Measurements from ENCODE around the gene RTP5.
"Not testable (repeated sequence)": the region's sequence is repeated elsewhere in the genome, so short reads cannot be mapped to it uniquely, and the experiment has no call there.

The RTP5 gene

DNA sequence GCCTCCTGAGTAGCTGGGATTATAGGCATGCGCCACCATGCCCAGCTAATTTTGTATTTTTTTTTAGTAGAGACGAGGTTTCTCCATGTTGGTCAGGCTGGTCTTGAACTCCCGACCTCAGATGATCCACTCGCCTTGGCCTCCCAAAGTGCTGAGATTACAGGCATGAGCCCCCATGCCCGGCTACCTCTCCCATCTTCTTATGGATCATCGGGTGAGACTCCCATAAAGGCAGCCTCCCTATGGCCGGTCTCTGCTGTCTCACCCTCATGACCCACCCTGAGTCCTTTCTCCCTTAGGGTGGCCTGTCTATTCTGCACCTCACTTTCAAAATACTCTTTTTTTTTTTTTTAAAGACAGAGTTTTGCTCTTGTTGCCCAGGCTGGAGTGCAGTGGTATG lies 38.3 kb downstream of the RTP5 start:
- DNase-seq (ENCODE audit: low read depth, low spot score); H3K4me3 ChIP-seq (ENCODE audit: low read length): not testable (repeated sequence)

DNA sequence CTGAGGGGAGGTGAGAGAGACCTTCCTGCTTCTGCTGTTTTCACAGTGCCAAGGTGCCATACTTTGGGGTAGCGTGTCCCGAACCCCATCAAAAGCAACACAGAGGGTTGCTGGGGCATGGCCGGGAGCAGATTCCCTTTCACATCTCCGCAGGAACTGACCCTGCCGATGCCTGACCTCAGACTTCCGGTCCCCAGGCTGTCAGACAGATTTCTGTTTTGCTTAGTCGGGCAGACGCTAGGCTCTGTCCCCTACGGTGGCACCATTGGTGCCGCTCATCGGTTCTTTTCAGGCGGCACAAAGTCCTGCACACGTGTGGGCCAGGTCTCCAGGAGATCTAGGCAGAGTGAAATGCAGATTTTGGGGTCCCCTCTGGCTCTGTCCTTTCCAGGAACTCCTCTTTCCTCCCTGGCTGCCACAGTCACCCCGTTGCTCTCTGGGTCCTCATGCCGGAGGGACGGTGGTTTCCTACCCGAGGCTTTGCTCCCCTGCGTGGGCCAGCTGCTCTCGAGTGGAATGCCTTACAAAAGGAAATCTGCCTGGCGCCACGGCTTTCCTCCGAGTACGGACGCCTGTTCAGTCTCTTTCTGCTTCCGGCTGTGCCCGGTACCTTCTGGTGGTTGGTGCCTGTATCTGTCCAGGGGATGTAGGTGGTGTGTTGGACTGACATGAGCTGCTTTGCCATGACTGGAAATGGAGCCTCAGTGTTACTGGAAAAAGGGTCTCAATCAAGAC lies 39.3 kb downstream of the RTP5 start:
- no peak for DNase-seq (ENCODE audit: low read depth, low spot score)

DNA sequence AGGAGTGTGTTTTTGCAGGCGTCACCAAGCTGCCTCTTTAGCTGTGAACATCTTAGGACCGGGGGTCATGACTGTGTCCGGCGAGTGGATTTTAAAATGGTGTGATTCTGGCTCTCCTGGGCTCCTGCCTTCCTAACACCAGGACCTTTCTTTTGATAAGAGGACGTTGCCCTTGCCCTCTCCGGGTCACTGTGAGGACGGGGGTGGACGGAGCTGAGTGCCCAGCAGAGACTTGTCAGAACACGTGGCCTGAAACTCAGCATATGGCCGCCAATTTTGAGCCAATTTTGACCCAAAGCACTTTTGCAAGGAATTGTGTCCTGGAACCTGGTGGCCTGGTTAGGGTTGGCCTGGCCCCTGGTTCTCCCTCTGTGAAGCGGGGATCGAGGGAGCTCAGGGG lies 40.2 kb downstream of the RTP5 start:
- DNase-seq (ENCODE audit: low read depth, low spot score), result no peak
- no peak overlapping the region for H3K4me3 ChIP-seq (ENCODE audit: low read length)

More for the DNA sequence above, 39.3 kb downstream of the RTP5 start:
- H3K4me3 ChIP-seq (ENCODE audit: low read length), result no peak overlapping the region

DNA sequence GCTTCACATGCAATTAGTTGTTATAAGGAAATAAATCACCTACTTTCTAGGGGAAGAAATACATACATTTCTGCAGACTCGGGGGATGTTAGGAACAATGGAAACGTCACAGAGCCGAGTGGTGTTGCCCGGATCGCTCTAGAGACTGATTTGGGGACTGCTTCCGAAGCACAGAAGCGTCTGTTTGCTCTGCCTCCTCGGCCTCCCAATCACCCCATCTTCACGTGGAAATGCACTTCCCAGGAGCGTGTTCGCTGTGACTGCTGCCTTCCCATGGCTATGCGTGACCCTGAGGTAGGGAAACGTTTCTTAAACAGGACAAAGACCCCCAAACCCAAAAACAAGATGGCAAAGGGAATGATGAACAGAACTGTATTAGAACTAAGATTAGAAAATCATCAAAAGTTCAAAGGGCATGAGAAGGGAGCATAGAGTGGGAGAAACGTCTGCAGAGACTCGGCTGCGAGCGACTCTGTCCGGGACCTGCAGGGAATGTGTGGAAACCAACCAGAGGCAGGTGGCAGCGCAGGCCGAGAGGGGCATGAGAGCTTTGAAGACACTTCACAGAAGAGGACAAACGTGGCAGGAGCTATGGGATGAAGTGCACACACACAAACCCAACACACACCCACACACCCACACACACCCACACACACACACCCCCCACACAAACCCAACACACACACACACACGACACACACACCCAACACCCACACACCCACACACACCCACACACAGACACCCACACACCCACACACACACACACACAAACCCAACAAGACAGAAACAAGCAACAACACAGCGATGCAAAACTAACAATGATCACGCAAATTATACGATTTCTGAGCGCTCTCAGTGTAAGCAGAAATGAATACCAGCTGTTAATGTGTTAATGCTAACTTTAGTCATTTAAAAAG lies 41.3 kb downstream of the RTP5 start:
- DNase-seq (ENCODE audit: low read depth, low spot score), result no peak
- H3K4me3 ChIP-seq (ENCODE audit: low read length), result no peak overlapping the region

DNA sequence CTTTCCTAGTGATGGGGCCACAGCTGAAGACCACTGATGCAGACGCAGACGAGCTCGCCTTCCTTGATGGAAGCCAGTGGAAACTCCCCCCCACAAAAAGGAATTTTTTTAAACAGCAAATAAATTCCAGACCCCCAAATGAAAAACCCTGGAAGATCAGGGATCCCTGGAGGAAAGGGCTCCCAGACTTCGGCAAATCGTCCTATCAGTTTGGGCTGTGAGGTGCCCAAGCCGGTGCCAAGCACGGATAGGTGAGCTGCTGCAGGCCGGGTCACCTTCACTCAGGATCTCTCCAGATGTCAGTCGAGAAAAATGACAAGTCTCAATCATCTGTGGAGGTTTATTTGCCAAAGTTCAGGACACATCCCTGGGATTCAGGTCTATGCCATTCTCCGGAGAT lies 42.0 kb downstream of the RTP5 start:
- no peak overlapping the region for H3K4me3 ChIP-seq (ENCODE audit: low read length)
- DNase-seq (ENCODE audit: low read depth, low spot score), result no peak

DNA sequence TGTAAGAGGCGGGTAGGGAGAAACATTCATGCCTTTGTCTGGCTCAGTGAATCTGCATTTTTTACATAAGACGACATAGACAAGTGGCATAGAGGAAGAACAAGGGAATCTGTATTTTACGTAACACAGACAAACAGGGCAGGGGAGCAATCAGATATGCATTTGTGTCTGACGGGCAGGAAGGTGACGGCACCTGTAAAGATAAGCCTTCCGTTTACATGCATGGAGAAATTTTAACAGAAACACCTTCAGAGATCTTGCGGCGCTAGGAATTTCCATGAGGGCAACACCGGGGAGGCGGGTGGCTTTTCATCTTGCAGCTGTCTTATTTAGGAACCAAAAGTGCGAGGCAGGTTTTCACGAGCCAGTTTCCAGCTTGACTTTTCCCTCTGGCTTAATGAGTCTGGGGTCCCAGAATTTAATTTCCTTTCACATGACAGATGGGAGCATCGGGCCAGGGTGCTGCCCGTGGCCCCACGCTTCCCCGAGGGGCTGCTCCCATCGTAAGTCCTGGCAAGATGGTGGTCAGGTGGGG lies 42.6 kb downstream of the RTP5 start:
- DNase-seq (ENCODE audit: low read depth, low spot score), result no peak
- H3K4me3 ChIP-seq (ENCODE audit: low read length), result no peak overlapping the region

DNA sequence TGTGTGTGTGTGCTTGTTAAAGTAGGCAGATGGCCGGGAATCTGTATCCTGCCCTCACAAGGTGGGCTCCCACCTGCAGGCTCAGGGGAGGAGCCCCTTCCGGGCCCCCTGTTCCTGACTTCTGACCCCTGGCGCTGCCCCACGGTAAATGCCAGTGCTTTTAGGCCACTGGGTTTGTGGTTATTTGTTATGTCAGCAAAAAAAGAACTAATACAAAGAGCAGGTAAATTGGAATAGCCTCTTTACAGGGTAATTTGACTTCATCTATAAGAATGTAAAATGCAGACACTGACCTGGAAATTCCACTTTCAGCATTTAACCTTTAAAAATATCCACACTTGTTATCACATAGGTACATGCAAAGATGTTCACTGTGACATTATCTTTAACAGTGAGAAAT lies 44.2 kb downstream of the RTP5 start:
- DNase-seq (ENCODE audit: low read depth, low spot score), result no peak
- H3K4me3 ChIP-seq (ENCODE audit: low read length), result no peak overlapping the region

DNA sequence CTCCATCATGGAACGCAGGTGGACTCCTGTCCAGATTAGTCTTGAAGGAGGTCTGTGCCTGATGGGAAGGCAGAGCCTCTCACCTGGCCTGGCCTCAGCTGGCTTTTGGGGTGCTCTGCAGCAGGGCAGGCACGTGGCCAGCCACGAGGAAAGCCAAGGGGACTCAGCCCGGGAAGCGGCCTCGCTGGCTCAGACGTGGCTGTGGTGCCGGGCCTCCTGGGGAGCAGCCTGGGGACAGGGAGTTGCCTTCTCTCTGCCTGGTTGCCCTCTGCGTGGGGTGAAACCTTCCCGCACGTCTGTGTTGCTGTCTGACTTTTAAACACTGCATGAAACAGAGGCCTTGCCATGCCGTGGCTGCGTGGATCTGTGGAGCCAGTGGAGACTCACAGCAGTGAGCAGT lies 45.0 kb downstream of the RTP5 start:
- DNase-seq (ENCODE audit: low read depth, low spot score), result no peak
- H3K4me3 ChIP-seq (ENCODE audit: low read length), result no peak overlapping the region

DNA sequence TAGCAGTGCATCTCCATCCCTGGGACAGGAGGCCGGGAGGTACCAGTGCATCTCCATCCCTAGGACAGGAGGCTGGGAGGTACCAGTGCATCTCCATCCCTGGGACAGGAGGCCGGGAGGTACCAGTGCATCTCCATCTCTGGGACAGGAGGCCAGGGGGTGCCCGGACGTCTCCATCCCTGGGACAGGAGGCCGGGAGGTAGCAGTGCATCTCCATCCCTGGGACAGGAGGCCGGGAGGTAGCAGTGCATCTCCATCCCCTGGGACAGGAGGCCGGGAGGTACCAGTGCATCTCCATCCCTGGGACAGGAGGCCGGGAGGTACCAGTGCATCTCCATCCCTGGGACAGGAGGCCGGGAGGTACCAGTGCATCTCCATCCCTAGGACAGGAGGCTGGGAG lies 52.1 kb downstream of the RTP5 start:
- H3K4me3 ChIP-seq (ENCODE audit: low read length); DNase-seq (ENCODE audit: low read depth, low spot score): not testable (repeated sequence)

DNA sequence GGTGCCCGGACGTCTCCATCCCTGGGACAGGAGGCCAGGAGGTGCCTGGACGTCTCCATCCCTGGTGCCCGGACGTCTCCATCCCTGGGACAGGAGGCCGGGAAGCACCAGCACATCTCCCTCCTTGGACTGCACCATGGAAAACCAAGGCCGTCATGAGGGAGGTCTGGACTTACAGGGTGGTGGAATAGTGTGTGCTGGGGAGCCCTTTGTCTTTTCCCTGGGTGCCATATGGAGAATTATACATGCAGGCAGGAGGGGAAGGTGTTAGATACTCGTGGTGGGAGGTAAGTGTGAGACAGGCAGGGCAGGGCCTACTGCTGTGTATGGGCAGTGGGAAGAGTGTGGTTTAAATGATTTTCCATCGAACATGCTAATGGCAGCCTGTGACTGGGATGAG lies 52.9 kb downstream of the RTP5 start:
- DNase-seq (ENCODE audit: low read depth, low spot score), result no peak

DNA sequence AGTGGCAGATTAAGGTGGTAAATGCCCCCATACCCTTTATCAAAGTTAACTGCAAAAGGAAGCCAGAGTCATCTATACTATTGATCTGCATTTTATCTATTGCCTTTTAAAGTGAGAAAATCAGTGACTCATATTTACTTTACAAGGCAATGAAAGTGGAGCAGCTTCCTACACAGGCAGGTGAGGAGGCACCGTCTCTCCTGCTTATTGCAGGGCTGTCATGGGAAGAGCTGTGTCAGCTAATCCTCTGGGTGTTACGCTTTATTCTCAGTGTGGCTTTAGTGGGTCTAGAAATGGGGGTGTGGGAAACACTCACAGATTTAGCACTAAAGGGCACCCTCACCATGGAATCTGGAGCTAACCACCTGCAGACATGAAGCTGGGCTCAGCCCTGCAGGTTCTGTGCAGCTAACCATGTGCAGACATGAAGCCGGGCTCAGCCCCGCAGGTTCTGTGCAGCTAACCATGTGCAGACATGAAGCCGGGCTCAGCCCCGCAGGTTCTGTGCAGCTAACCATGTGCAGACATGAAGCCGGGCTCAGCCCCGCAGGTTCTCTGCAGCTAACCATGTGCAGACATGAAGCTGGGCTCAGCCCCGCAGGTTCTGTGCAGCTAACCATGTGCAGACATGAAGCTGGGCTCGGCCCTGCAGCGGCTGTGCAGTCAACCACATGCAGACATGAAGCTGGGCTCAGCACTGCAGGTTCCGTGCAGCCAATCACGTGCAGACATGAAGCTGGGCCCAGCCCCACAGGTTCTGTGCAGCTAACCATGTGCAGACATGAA lies 53.5 kb downstream of the RTP5 start:
- not testable (repeated sequence) for DNase-seq (ENCODE audit: low read depth, low spot score); H3K4me3 ChIP-seq (ENCODE audit: low read length)

More for the DNA sequence above, 52.9 kb downstream of the RTP5 start:
- H3K4me3 ChIP-seq (ENCODE audit: low read length), result no peak overlapping the region

Measured in Jurkat, Clone E6-1 (cell line).